ENCODE measurements around the gene ELAVL2. TPM values are rescaled to one million over a fixed set of nuclear protein-coding genes. Genes with fewer than 3 reads are reported as not detected.

The ELAVL2 gene
- total and polyA plus RNA-seq, 9 of the 15 experiments (the other 6 are each of a cell fraction or from before 2014, with no cell fraction given), result not detected

DNA sequence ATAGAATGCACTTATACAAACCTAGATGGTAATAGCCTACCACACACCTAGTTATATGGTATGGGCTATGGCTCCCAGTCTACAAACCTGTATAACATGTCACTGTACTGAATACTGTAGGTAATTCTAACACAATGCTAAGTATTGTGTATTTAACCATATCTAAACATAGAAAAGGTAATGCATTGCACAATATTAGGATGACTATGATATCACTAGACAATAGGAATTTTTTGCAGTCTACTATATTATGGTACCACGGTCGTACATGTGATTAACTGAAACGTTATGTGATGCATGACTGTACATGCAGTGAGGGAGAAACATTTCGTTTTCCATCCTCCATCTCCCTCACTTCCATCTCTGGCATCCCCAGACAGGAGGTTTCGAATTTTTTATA, 130.5 kb downstream of the ELAVL2 start:
- in situ Hi-C loops (cut with MboI) (no loop called here), intact Hi-C loops (cut with micrococcal nuclease) (no loop called here)
- ChIA-PET CTCF (ENCODE audit: low intra/inter-chr PET ratio) (no interaction called here), POLR2A (no interaction called here)
- Histone ChIP-seq H3K4me3 (no peak overlapping the region), H3K9me3 (replicated peaks; ENCODE audit: control insufficient read depth, insufficient read depth, low read depth, low read length) (no peaks in the 10 kb centered on the region), H3K27ac (ENCODE audit: extremely low read depth, low read depth, low read length) (no peak overlapping the region), H3K27me3 (ENCODE audit: control insufficient read depth in 2 of 2, insufficient read depth in 2 of 2, low read length in 2 of 2) (no peaks in the 10 kb centered on the region), H3K79me2 (ENCODE audit: control insufficient read depth, insufficient read depth, low read length) (no peaks in the 10 kb centered on the region), H4K20me1 (replicated peaks; ENCODE audit: control insufficient read depth, insufficient read depth, low read length) (no peaks in the 10 kb centered on the region), H2AFZ (ENCODE audit: low read depth, low read length) (no peak overlapping the region), H3K4me1 (replicated peaks in 1 of 2; ENCODE audit: control insufficient read depth in 2 of 2, insufficient read depth in 2 of 2, low read length in 2 of 2) (no peaks in the 10 kb centered on the region), H3K9me1 (ENCODE audit: control insufficient read depth, insufficient read depth, low read length) (no peaks in the 10 kb centered on the region), H3K4me2 (ENCODE audit: insufficient read depth, low read length) (no peak overlapping the region), H3K36me3 (ENCODE audit: control insufficient read depth, insufficient read depth, low read length) (no peaks in the 10 kb centered on the region), H3K9ac (ENCODE audit: insufficient read depth in 1 of 2, low read depth in 2 of 2, low read length in 2 of 2) (no peak overlapping the region)
- no peak for ATAC-seq
- WGBS (ENCODE audit: insufficient coverage, low coverage, missing lambda C conversion rate), result no CpG with 5 or more reads among the region's 5 CpGs
- no TSS peak for BruUV-seq (replicated peaks)
- no peak for FAIRE-seq
- no peak for DNase-seq (ENCODE audit: extremely low read depth in 1 of 4, low spot score in 3 of 4)
- TF ChIP-seq SLC30A9 (CRISPR knock-in tag; IDR thresholded peaks at IDR 0.05) (no peak), ZNF3 (CRISPR knock-in tag; IDR thresholded peaks at IDR 0.05) (no peak), ZNF766 (CRISPR knock-in tag; conservative IDR thresholded peaks at IDR 0.05) (no peak), ZNF384 (IDR thresholded peaks at IDR 0.05; ENCODE audit: low read depth, low read length) (no peak), NBN (IDR thresholded peaks at IDR 0.05; ENCODE audit: low read depth) (no peak), KHSRP (IDR thresholded peaks at IDR 0.05) (no peak), ZKSCAN8 (CRISPR knock-in tag; IDR thresholded peaks at IDR 0.05) (no peak), HOXB6 (CRISPR knock-in tag; IDR thresholded peaks at IDR 0.05; ENCODE audit: borderline replicate concordance) (no peak), ZNF644 (tag; IDR thresholded peaks at IDR 0.05; ENCODE audit: low read depth) (no peak), PHTF2 (CRISPR knock-in tag; IDR thresholded peaks at IDR 0.05) (no peak), RBM39 (optimal IDR thresholded peaks at IDR 0.05; ENCODE audit: low read depth, low read length) (no peak), SMARCA4 (IDR thresholded peaks at IDR 0.05) (no peak), SP2 (IDR thresholded peaks at IDR 0.05; ENCODE audit: extremely low read depth, low read depth, low read length, poor library complexity, severe bottlenecking) (no peak), SUPT5H (IDR thresholded peaks at IDR 0.05) (no peak), ZFX (CRISPR knock-in tag; IDR thresholded peaks at IDR 0.05) (no peak), NFATC3 (IDR thresholded peaks at IDR 0.05) (no peak), KLF10 (CRISPR knock-in tag; IDR thresholded peaks at IDR 0.05) (no peak)
- TF ChIP-seq, protein P1, sequence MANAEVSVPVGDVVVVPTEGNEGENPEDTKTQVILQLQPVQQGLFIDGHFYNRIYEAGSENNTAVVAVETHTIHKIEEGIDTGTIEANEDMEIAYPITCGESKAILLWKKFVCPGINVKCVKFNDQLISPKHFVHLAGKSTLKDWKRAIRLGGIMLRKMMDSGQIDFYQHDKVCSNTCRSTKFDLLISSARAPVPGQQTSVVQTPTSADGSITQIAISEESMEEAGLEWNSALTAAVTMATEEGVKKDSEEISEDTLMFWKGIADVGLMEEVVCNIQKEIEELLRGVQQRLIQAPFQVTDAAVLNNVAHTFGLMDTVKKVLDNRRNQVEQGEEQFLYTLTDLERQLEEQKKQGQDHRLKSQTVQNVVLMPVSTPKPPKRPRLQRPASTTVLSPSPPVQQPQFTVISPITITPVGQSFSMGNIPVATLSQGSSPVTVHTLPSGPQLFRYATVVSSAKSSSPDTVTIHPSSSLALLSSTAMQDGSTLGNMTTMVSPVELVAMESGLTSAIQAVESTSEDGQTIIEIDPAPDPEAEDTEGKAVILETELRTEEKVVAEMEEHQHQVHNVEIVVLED (CRISPR knock-in tag; IDR thresholded peaks at IDR 0.05), result no peak
- TF ChIP-seq, protein P2, sequence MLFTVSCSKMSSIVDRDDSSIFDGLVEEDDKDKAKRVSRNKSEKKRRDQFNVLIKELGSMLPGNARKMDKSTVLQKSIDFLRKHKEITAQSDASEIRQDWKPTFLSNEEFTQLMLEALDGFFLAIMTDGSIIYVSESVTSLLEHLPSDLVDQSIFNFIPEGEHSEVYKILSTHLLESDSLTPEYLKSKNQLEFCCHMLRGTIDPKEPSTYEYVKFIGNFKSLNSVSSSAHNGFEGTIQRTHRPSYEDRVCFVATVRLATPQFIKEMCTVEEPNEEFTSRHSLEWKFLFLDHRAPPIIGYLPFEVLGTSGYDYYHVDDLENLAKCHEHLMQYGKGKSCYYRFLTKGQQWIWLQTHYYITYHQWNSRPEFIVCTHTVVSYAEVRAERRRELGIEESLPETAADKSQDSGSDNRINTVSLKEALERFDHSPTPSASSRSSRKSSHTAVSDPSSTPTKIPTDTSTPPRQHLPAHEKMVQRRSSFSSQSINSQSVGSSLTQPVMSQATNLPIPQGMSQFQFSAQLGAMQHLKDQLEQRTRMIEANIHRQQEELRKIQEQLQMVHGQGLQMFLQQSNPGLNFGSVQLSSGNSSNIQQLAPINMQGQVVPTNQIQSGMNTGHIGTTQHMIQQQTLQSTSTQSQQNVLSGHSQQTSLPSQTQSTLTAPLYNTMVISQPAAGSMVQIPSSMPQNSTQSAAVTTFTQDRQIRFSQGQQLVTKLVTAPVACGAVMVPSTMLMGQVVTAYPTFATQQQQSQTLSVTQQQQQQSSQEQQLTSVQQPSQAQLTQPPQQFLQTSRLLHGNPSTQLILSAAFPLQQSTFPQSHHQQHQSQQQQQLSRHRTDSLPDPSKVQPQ (CRISPR knock-in tag; IDR thresholded peaks at IDR 0.05; ENCODE audit: borderline replicate concordance), result no peak
- TF ChIP-seq, protein P3, sequence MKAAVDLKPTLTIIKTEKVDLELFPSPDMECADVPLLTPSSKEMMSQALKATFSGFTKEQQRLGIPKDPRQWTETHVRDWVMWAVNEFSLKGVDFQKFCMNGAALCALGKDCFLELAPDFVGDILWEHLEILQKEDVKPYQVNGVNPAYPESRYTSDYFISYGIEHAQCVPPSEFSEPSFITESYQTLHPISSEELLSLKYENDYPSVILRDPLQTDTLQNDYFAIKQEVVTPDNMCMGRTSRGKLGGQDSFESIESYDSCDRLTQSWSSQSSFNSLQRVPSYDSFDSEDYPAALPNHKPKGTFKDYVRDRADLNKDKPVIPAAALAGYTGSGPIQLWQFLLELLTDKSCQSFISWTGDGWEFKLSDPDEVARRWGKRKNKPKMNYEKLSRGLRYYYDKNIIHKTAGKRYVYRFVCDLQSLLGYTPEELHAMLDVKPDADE (conservative IDR thresholded peaks at IDR 0.05; ENCODE audit: control insufficient read depth, low read depth, low read length), result no peak
